Type B pancreatic cell (in vitro differentiated cells): ENCODE results near the gene CPA2. TPM values are rescaled to one million over a fixed set of nuclear protein-coding genes. Genes with fewer than 3 reads are reported as not detected.

Experiments used
- DNase-seq: peaks from one replicate; pipeline ENCODE4 v3.0.0; 2021; ENCODE audit warnings: mixed read lengths; ENCODE audit not compliant: unreplicated experiment; ENCODE audit errors: extremely low spot score
- H3K27ac Mint-ChIP-seq: 2 replicates; pipeline ENCODE4 v1.8.0; 2021; ENCODE audit warnings: mild to moderate bottlenecking, mixed read lengths
- H3K27me3 Mint-ChIP-seq: 2 replicates; pipeline ENCODE4 v1.8.0; 2021; ENCODE audit warnings: mixed read lengths
- H3K36me3 Mint-ChIP-seq: 2 replicates; pipeline ENCODE4 v1.8.0; 2021; ENCODE audit warnings: mixed read lengths
- H3K4me1 Mint-ChIP-seq: one replicate; pipeline ENCODE4 v1.8.0; 2021; ENCODE audit warnings: mixed read lengths; ENCODE audit not compliant: unreplicated experiment
- H3K4me3 Mint-ChIP-seq: 2 replicates; pipeline ENCODE4 v1.8.0; 2021; ENCODE audit warnings: mild to moderate bottlenecking, mixed read lengths
- H3K9me3 Mint-ChIP-seq: 2 replicates; pipeline ENCODE4 v1.8.0; 2021; ENCODE audit warnings: mixed read lengths
- total RNA-seq: library from RNA; stranded (reverse); gene quantifications from 2 replicates; pipeline ENCODE4 v1.2.1, GENCODE V29; 2021; ENCODE audit warnings: low replicate concordance
- TF ChIP-seq, protein P1 (sequence below): fragments of 200-600 bp; sonication (generic); conservative IDR thresholded peaks from 2 replicates; pipeline ENCODE4 v1.5.0; 2021; ENCODE audit warnings: antibody characterized with exemption, mild to moderate bottlenecking

CPA2 gene
- total RNA-seq, 1 donor from 2014 or later = 19.8 TPM

DNA sequence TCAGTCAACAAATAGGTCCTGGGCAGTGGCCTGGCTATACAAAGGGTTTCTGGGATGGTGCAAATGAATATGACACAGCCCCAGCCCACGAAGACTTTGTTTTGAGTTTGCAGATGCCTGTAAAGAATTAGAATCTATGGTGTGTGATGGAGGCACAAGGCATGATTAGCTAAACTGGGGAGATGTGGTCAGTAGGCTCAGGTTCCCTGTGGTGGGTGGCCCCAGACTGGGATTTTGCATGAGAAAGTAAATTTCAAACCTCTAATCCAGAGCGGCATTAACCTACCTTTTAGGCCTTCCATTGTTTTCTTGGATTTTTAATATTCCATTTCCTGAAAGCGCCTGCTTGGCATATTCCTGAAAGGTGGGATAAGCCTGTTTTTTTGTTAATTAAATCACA lies 71.6 kb downstream of the CPA2 start:
- DNase-seq = no peak
- H3K36me3 Mint-ChIP-seq = no peaks in the 10 kb centered on the region
- peaks cover 9% of the 10 kb centered on the region for H3K9me3 Mint-ChIP-seq
- no peaks in the 10 kb centered on the region for H3K27me3 Mint-ChIP-seq
- TF ChIP-seq, protein P1, sequence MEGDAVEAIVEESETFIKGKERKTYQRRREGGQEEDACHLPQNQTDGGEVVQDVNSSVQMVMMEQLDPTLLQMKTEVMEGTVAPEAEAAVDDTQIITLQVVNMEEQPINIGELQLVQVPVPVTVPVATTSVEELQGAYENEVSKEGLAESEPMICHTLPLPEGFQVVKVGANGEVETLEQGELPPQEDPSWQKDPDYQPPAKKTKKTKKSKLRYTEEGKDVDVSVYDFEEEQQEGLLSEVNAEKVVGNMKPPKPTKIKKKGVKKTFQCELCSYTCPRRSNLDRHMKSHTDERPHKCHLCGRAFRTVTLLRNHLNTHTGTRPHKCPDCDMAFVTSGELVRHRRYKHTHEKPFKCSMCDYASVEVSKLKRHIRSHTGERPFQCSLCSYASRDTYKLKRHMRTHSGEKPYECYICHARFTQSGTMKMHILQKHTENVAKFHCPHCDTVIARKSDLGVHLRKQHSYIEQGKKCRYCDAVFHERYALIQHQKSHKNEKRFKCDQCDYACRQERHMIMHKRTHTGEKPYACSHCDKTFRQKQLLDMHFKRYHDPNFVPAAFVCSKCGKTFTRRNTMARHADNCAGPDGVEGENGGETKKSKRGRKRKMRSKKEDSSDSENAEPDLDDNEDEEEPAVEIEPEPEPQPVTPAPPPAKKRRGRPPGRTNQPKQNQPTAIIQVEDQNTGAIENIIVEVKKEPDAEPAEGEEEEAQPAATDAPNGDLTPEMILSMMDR = no peak
- H3K4me3 Mint-ChIP-seq = no peak overlapping the region
- H3K4me1 Mint-ChIP-seq = peaks cover 7% of the 10 kb centered on the region
- H3K27ac Mint-ChIP-seq = no peak overlapping the region

Other genes with a start within 250 kb of the CPA2 start
- gene ZC3HC1, start 215.5 kb upstream of the CPA2 start, total RNA-seq = 15.7 and 26.7 TPM in 2 replicates
- gene KLHDC10, start 196.3 kb upstream of the CPA2 start, total RNA-seq = 34.6 and 43.6 TPM in 2 replicates
- 25.1 and 36.1 TPM in 2 replicates for gene TMEM209, start 61.5 kb upstream of the CPA2 start, total RNA-seq
- gene SSMEM1, start 59.0 kb upstream of the CPA2 start, total RNA-seq = not detected in 2 replicates
- 7.4 and 17.4 TPM in 2 replicates for gene CPA4, start 26.3 kb downstream of the CPA2 start, total RNA-seq
- gene CPA5, start 78.0 kb downstream of the CPA2 start, total RNA-seq = 0.68 TPM in 1 of 2 replicates, not detected in the other
- gene CPA1, start 113.6 kb downstream of the CPA2 start, total RNA-seq = 0.41 TPM in 1 of 2 replicates, not detected in the other
- 20.1 and 33.0 TPM in 2 replicates for gene CEP41, start 174.2 kb downstream of the CPA2 start, total RNA-seq
- gene MEST, start 225.2 kb downstream of the CPA2 start, total RNA-seq = 489 and 572 TPM in 2 replicates